ENCODE results near the gene SSTR3. TPM values are rescaled to one million over a fixed set of nuclear protein-coding genes. Genes with fewer than 3 reads are reported as not detected.

The SSTR3 gene
- total RNA-seq, 1 donor from 2014 or later: not detected

DNA sequence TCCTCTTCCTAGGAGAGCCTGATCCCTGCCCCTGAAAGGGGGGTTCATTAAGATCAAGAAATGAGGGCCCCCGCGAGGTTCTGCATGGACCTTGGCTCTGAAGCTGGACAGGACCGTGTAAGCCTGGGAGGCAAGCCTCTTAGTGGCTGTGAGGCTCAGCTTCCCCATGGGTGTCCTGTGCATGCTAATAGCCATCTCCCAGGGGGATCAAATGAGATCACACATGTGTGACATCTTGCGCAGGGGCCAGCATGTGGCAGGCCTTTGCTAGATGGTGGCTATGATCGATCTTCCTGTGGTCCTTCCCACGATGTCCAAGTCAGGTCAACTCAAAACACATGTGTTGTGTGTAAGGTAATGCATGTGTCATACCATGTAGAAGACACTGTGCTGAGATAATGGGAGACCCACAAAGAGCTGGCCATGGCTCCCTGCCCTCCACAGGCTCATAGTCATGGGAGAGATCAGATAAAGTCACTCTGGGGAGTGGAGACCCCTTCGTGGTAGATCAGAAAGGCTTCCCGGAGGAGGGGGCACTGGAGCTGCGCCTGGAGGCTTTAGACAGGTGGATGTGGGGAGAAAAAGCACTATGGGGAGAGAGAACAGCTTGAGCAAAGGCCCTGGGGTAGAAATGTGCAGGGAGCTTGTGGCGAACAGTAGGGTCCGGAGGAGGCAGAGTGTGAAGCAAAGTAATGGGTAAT lies 28.1 kb upstream of the SSTR3 start:
- Mint-ChIP-seq H3K27ac (ENCODE audit: unreplicated experiment) (no peak overlapping the region), H3K36me3 (ENCODE audit: unreplicated experiment) (no peaks in the 10 kb centered on the region), H3K27me3 (ENCODE audit: unreplicated experiment) (peaks cover 2% of the 10 kb centered on the region), H3K4me1 (ENCODE audit: low read depth, unreplicated experiment) (peaks cover 13% of the 10 kb centered on the region), H3K4me3 (ENCODE audit: unreplicated experiment) (no peak overlapping the region), H3K9me3 (ENCODE audit: unreplicated experiment) (peaks cover 5% of the 10 kb centered on the region)
- DNase-seq: no peak
- TF ChIP-seq, protein P1, sequence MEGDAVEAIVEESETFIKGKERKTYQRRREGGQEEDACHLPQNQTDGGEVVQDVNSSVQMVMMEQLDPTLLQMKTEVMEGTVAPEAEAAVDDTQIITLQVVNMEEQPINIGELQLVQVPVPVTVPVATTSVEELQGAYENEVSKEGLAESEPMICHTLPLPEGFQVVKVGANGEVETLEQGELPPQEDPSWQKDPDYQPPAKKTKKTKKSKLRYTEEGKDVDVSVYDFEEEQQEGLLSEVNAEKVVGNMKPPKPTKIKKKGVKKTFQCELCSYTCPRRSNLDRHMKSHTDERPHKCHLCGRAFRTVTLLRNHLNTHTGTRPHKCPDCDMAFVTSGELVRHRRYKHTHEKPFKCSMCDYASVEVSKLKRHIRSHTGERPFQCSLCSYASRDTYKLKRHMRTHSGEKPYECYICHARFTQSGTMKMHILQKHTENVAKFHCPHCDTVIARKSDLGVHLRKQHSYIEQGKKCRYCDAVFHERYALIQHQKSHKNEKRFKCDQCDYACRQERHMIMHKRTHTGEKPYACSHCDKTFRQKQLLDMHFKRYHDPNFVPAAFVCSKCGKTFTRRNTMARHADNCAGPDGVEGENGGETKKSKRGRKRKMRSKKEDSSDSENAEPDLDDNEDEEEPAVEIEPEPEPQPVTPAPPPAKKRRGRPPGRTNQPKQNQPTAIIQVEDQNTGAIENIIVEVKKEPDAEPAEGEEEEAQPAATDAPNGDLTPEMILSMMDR (IDR thresholded peaks at IDR 0.05; ENCODE audit: partially characterized antibody, unreplicated experiment): no peak

- Mint-ChIP-seq H3K27ac (ENCODE audit: unreplicated experiment) (no peak overlapping the region), H3K4me3 (ENCODE audit: unreplicated experiment) (no peak overlapping the region)
- TF ChIP-seq, protein P1 (IDR thresholded peaks at IDR 0.05; ENCODE audit: partially characterized antibody, unreplicated experiment): no peak
These were observed 27.3 kb upstream of the SSTR3 start for GRCh38 chr22:37239336-37240239.

GRCh38 chr22:37237371-37238268 lies 25.3 kb upstream of the SSTR3 start:
- peaks cover 9% of the 10 kb centered on the region for H3K9me3 Mint-ChIP-seq (ENCODE audit: unreplicated experiment)
- H3K27ac Mint-ChIP-seq (ENCODE audit: unreplicated experiment): no peak overlapping the region
- no peak overlapping the region for H3K4me3 Mint-ChIP-seq (ENCODE audit: unreplicated experiment)
- no peaks in the 10 kb centered on the region for H3K36me3 Mint-ChIP-seq (ENCODE audit: unreplicated experiment)
- DNase-seq: no peak
- peaks cover 12% of the 10 kb centered on the region for H3K4me1 Mint-ChIP-seq (ENCODE audit: low read depth, unreplicated experiment)
- TF ChIP-seq, protein P1 (IDR thresholded peaks at IDR 0.05; ENCODE audit: partially characterized antibody, unreplicated experiment): no peak
- H3K27me3 Mint-ChIP-seq (ENCODE audit: unreplicated experiment): peaks cover 14% of the 10 kb centered on the region

More at GRCh38 chr22:37239336-37240239, 27.3 kb upstream of the SSTR3 start:
- peaks cover 5% of the 10 kb centered on the region for H3K27me3 Mint-ChIP-seq (ENCODE audit: unreplicated experiment)
- H3K9me3 Mint-ChIP-seq (ENCODE audit: unreplicated experiment): peaks cover 5% of the 10 kb centered on the region
- no peaks in the 10 kb centered on the region for H3K36me3 Mint-ChIP-seq (ENCODE audit: unreplicated experiment)
- DNase-seq: no peak
- peaks cover 13% of the 10 kb centered on the region for H3K4me1 Mint-ChIP-seq (ENCODE audit: low read depth, unreplicated experiment)

GRCh38 chr22:37235897-37236607 lies 23.8 kb upstream of the SSTR3 start:
- Mint-ChIP-seq H3K4me1 (ENCODE audit: low read depth, unreplicated experiment) (peaks cover 9% of the 10 kb centered on the region), H3K27ac (ENCODE audit: unreplicated experiment) (no peak overlapping the region), H3K36me3 (ENCODE audit: unreplicated experiment) (no peaks in the 10 kb centered on the region), H3K9me3 (ENCODE audit: unreplicated experiment) (peaks cover 9% of the 10 kb centered on the region), H3K4me3 (ENCODE audit: unreplicated experiment) (no peak overlapping the region), H3K27me3 (ENCODE audit: unreplicated experiment) (peaks cover 16% of the 10 kb centered on the region)
- no peak for DNase-seq
- TF ChIP-seq, protein P1 (IDR thresholded peaks at IDR 0.05; ENCODE audit: partially characterized antibody, unreplicated experiment): no peak

Data from glutamatergic neuron (in vitro differentiated cells).